ENCODE measurements around the gene DSG3.
"Not testable (repeated sequence)": the region's sequence is repeated elsewhere in the genome, so short reads cannot be mapped to it uniquely, and the experiment has no call there.

The DSG3 gene

GRCh38 chr18:31507124-31507523 lies 59.6 kb downstream of the DSG3 start:
- DNase-seq; intact Hi-C loops (cut with DNase I): not testable (repeated sequence)

GRCh38 chr18:31508781-31509180 lies 61.2 kb downstream of the DSG3 start:
- intact Hi-C loops (cut with DNase I): no loop called here
- DNase-seq: no peak

GRCh38 chr18:31509571-31509970 lies 62.0 kb downstream of the DSG3 start:
- intact Hi-C loops (cut with DNase I): no loop called here

GRCh38 chr18:31510319-31510718 lies 62.8 kb downstream of the DSG3 start:
- intact Hi-C loops (cut with DNase I): no loop called here
- no peak for DNase-seq

More at GRCh38 chr18:31509571-31509970, 62.0 kb downstream of the DSG3 start:
- no peak for DNase-seq

GRCh38 chr18:31511098-31511497 lies 63.6 kb downstream of the DSG3 start:
- DNase-seq: no peak
- intact Hi-C loops (cut with DNase I): no loop called here

GRCh38 chr18:31512203-31512764 lies 64.7 kb downstream of the DSG3 start:
- no peak for DNase-seq
- intact Hi-C loops (cut with DNase I): no loop called here

GRCh38 chr18:31513189-31513935 lies 65.8 kb downstream of the DSG3 start:
- intact Hi-C loops (cut with DNase I): no loop called here
- no peak for DNase-seq

- intact Hi-C loops (cut with DNase I): no loop called here
- no peak for DNase-seq
Measured at GRCh38 chr18:31516437-31516836, 68.9 kb downstream of the DSG3 start.

- DNase-seq: no peak
- intact Hi-C loops (cut with DNase I): no loop called here
Measured at GRCh38 chr18:31526374-31526773, 78.8 kb downstream of the DSG3 start.
